Fibroblast of the aortic adventitia (primary cell): ENCODE measurements around the gene PRKAR1B. TPM values are rescaled to one million over a fixed set of nuclear protein-coding genes. Genes with fewer than 3 reads are reported as not detected.

Experiments
- DNase-seq: peaks from one replicate; pipeline ENCODE4 v3.0.0-alpha.2; 2010; ENCODE audit warnings: low read depth
- H3K4me3 ChIP-seq: 2 replicates; pipeline ENCODE4 v1.5.1; 2011; ENCODE audit warnings: low read depth, mild to moderate bottlenecking, control low read depth, low read length, moderate library complexity
- total RNA-seq: library from RNA; depleted of rRNA; stranded (reverse); fragments of >200 nt; gene quantifications from 2 replicates; pipeline ENCODE4 v1.2.3, GENCODE V29; 2012; ENCODE audit warnings: low replicate concordance
- TF ChIP-seq, protein P1 (sequence below): IDR thresholded peaks from 2 replicates; pipeline ENCODE4 v1.5.1; 2011; ENCODE audit warnings: mild to moderate bottlenecking, low read length, control low read depth, inconsistent platforms; ENCODE audit not compliant: insufficient read depth

PRKAR1B gene
- total RNA-seq, 1 donor = 7.0 TPM

DNA sequence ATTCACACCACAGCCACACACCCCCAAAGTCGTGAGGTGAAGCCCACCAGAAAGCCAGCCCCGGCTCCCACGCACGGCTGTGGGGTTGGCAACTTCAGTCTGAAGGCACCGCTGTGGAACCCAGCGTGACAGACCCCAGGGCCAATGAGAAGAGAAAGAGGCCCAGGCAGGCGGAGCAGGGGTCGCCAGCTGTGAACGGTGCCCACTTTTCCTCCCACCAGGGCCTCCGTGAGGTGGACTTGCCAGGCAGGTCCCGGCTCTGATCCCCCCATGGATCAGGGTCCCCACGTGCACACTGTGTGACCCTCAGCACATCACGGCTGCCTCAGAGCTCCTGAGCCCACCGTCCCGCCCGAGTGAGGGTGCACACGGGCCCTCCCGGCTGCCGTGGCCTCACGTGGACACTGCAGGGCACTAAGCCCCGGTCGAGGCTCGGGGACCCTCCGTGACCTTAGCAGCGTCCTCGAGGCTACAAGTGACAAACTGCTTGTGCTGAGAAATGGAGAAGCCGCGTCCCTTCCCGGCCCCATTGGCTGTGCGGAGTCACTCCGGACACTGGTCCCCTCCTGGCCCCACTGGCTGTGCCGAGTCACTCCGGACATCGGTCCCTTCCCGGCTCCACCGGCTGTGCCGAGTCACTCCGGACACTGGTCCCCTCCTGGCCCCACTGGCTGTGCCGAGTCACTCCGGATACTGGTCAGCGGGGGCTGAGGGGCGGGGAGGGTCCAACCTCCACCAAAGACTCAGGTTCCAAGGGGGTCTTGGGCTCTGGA lies 135.0 kb downstream of the PRKAR1B start:
- no peak overlapping the region for H3K4me3 ChIP-seq
- DNase-seq = no peak
- TF ChIP-seq, protein P1, sequence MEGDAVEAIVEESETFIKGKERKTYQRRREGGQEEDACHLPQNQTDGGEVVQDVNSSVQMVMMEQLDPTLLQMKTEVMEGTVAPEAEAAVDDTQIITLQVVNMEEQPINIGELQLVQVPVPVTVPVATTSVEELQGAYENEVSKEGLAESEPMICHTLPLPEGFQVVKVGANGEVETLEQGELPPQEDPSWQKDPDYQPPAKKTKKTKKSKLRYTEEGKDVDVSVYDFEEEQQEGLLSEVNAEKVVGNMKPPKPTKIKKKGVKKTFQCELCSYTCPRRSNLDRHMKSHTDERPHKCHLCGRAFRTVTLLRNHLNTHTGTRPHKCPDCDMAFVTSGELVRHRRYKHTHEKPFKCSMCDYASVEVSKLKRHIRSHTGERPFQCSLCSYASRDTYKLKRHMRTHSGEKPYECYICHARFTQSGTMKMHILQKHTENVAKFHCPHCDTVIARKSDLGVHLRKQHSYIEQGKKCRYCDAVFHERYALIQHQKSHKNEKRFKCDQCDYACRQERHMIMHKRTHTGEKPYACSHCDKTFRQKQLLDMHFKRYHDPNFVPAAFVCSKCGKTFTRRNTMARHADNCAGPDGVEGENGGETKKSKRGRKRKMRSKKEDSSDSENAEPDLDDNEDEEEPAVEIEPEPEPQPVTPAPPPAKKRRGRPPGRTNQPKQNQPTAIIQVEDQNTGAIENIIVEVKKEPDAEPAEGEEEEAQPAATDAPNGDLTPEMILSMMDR = no peak

DNA sequence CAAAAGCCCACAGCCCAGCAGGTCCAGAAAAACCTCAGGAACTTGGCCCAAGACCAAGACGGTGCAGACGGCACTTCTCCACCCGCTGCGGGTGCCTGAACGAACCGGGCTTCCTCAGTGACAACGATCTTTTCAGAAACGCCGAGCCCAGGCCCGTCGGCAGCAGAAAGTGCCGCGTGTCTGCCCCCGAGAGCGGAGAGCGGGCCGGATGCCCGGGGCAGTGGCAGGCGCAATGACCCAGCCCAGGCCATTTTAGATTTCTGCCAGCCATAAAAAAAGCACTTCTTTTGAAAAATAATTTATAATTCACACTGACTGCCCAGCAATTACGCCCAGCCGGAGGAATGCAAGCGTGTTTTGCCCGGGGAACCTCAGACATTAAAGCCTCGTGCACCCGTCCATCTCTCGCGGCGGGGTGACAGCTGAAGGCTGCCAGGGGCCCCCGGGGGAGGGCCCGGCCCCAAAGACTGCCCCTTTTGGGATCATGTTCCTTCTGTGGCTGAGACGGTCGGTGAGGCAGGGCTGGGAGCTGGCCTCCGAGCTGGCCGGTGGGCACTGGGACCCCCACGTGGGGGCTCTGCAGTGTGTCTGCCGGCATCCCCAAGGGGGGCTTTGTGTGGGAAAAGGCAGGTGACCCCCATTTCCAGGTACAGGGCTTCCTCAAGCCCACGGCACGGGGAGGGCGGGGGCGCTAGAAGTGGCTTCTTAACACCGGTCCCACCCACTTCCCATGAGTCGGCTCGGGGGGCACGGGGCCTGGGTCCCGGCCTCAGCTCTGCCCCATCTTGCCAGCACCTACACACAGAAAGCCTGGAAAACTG lies 136.1 kb downstream of the PRKAR1B start:
- H3K4me3 ChIP-seq = no peak overlapping the region
- DNase-seq = peak; percentile 13
- TF ChIP-seq, protein P1 = no peak

DNA sequence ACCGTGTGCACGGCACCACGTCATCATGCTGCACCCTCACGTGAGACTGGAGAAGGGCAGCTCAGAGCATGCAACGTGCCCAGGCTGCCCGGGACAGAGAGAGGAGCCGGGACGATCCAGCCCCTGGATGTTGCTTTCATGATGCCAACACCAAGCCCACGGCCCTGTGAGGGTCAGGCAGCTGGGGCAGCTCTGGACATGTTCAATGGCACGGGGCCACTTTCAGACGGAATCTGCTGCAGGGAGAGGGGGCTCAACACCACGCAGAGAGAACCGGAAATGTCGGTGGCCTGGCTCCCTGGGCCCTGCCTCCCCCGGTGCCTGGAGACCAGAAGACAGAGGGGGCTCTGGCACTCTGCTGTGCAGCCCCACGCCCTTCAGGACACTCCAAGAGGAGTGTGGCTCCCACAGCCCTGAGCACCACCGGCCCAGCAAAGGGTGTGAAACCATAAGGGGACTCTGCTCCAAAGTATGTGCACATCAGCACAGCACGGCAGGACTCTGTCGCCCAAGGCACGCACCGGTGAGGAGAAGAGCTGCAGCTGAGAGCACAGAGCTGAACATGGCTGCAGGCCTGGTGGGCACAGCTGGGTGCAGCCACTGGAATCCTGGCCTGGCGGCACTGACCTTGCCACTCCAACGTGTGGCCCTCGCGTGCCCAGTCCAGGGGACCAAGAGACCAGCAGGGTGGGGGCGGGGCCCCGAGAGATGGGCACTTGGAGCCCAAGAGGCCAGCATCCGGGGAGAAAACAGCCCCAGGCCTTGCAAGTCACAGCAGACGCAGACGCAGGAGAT lies 137.1 kb downstream of the PRKAR1B start:
- no peak for DNase-seq
- no peak overlapping the region for H3K4me3 ChIP-seq
- TF ChIP-seq, protein P1 = no peak

DNA sequence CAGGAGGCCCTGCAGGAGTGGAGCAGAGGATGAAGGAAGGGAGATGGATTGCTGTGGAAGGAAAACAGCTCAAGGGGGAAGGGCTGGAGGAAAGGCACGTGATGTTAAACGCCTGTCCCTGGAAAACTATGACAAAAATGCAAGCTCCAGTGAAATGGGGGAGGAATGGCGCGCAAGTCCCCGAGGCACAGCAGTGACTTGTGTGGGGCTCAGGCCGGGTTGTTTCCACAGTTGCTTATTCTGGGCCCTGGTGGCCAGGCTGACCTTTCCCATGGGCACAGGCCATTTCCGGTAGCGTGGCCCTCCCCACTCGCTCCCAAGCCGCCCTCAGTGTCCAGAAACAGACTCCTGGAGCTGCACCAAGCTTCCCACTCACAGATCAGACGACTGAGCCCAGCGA lies 139.3 kb downstream of the PRKAR1B start:
- TF ChIP-seq, protein P1 = no peak
- no peak for DNase-seq
- H3K4me3 ChIP-seq = no peak overlapping the region

DNA sequence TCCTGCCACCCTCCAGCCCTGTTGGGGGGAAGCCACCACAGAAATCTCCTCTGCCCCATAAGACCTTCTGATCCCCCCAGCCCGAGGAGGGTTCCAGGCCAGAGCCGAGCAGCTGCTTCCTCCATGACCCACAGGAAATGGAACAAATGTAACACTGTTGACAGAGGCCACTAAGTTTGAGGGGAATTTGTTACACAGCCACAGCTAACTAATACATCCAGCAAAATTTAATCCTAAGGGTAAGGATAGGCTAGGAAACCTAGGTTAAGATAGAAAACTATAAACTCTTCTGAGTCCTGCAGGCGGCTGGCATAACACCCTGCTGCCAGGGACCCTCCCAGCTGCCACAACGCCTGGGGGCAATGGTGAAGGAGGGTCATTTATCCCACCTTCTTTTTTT lies 140.6 kb downstream of the PRKAR1B start:
- no peak overlapping the region for H3K4me3 ChIP-seq
- TF ChIP-seq, protein P1 = no peak
- no peak for DNase-seq

DNA sequence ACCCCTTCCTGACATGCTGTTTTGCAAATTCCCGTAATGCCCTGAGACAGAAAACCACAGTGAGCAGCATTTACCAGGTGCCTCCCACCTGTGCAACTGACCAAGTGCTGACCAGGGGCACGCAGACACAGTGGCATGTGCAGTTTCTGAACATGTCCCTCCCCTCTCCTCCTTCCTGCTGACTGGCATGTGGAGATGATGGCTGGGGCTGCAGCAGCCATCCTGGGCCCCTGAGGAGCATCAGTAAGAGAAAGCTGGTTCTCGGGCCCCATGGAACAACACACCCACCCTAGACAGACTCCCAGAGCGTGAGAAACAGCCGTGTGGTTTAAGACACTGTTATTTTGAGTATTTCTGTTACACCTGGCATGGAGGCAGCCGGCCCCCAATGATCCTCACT lies 141.2 kb downstream of the PRKAR1B start:
- no peak overlapping the region for H3K4me3 ChIP-seq

More for the DNA sequence above, 141.2 kb downstream of the PRKAR1B start:
- no peak for DNase-seq
- TF ChIP-seq, protein P1 = no peak
